H1 (cell line): Measurements from ENCODE around the gene CNBD2. TPM values are rescaled to one million over a fixed set of nuclear protein-coding genes. Genes with fewer than 3 reads are reported as not detected.

Experiments
- CTCF ChIA-PET: fragments of 300-600 bp; sonication (Branson Sonifier 250); formaldehyde crosslinking; loops from one replicate; lab custom pipeline; 2021; ENCODE audit not compliant: partially characterized antibody; lab: Charles Lee
- POLR2A ChIA-PET: fragments of 300-600 bp; sonication (Branson Sonifier 250); formaldehyde crosslinking; loops from one replicate; lab custom pipeline; 2021; ENCODE audit warnings: inconsistent platforms; ENCODE audit not compliant: partially characterized antibody; lab: Charles Lee
- DNase-seq, 2 experiments: peaks; one replicate each; pipeline versions ENCODE4 v3.0.0 to v3.0.0-alpha.2; 2010 to 2022; ENCODE audit warnings: low spot score in 2 of 2, low read depth in 1 of 2, mixed read lengths in 1 of 2
- FAIRE-seq: peaks from 2 replicates; lab custom pipeline; 2011; peaks lifted over from hg19 to GRCh38; lab: Jason Lieb, UNC
- H2AFZ ChIP-seq: 2 replicates; pipeline ENCODE4 v1.8.1; 2012; ENCODE audit warnings: low read length, inconsistent platforms
- H2AK5ac ChIP-seq: 2 replicates; pipeline ENCODE4 v1.6.1; 2013; ENCODE audit warnings: low read depth, low read length
- H2BK120ac ChIP-seq: replicated peaks from 2 replicates; pipeline ENCODE3; 2013; ENCODE audit warnings: low read depth, low read length, inconsistent platforms
- H2BK12ac ChIP-seq: 2 replicates; pipeline ENCODE4 v1.6.1; 2013; ENCODE audit warnings: low read depth, low read length
- H2BK15ac ChIP-seq: 2 replicates; pipeline ENCODE4 v1.6.1; 2013; ENCODE audit warnings: low read length
- H2BK20ac ChIP-seq: 2 replicates; pipeline ENCODE4 v1.6.1; 2013; ENCODE audit warnings: low read length
- H2BK5ac ChIP-seq: 2 replicates; pipeline ENCODE4 v1.6.1; 2013; ENCODE audit warnings: low read depth, low read length
- H3K14ac ChIP-seq: 2 replicates; pipeline ENCODE4 v1.6.1; 2013; ENCODE audit warnings: inconsistent platforms; ENCODE audit not compliant: insufficient read length
- H3K18ac ChIP-seq: 2 replicates; pipeline ENCODE4 v1.6.1; 2013; ENCODE audit warnings: low read length; ENCODE audit errors: extremely low read depth
- H3K23ac ChIP-seq: 2 replicates; pipeline ENCODE4 v1.6.1; 2013; ENCODE audit warnings: inconsistent platforms; ENCODE audit not compliant: insufficient read length
- H3K23me2 ChIP-seq: 2 replicates; pipeline ENCODE4 v1.6.1; 2013; ENCODE audit warnings: low read depth, low read length
- H3K27ac ChIP-seq: 2 replicates; pipeline ENCODE4 v1.6.1; 2011; ENCODE audit warnings: low read depth, low read length, inconsistent platforms
- H3K27me3 ChIP-seq, 4 experiments: replicated peaks in 1 of 4; 1 replicate in 1 of 4; 2 replicates in 3 of 4; pipeline versions ENCODE4 v1.6.1 to v1.8.1; 2011 to 2013; ENCODE audit warnings: low read length in 3 of 4, mild to moderate bottlenecking in 3 of 4, inconsistent platforms in 2 of 4, mixed read lengths in 2 of 4, moderate library complexity in 1 of 4; ENCODE audit not compliant: control insufficient read depth in 3 of 4, insufficient read depth in 3 of 4; ENCODE audit errors: extremely low read depth in 1 of 4
- H3K36me3 ChIP-seq, 4 experiments: 2 replicates each; pipeline versions ENCODE4 v1.6.1 to v1.8.1; 2011 to 2013; ENCODE audit warnings: mild to moderate bottlenecking in 4 of 4, low read length in 3 of 4, moderate library complexity in 2 of 4, control low read depth in 1 of 4, inconsistent platforms in 1 of 4; ENCODE audit not compliant: insufficient read depth in 4 of 4, control insufficient read depth in 2 of 4
- H3K4ac ChIP-seq: replicated peaks from 2 replicates; pipeline ENCODE3; 2013; ENCODE audit warnings: low read length, low read depth, mixed read lengths, inconsistent platforms; ENCODE audit not compliant: insufficient read length
- H3K4me1 ChIP-seq, 4 experiments: replicated peaks in 1 of 4; 1 replicate in 1 of 4; 2 replicates in 3 of 4; pipeline versions ENCODE4 v1.6.1 to v1.8.1; 2011 to 2013; ENCODE audit warnings: low read length in 3 of 4, inconsistent platforms in 2 of 4, mixed read lengths in 1 of 4; ENCODE audit not compliant: insufficient read depth in 4 of 4, control insufficient read depth in 3 of 4
- H3K4me2 ChIP-seq, 2 experiments: 2 replicates each; pipeline versions ENCODE4 v1.6.1 to v1.8.1; 2011 to 2013; ENCODE audit warnings: low read depth in 2 of 2, low read length in 2 of 2, control low read depth in 1 of 2, inconsistent platforms in 1 of 2, mild to moderate bottlenecking in 1 of 2; ENCODE audit not compliant: insufficient read depth in 1 of 2
- H3K4me3 ChIP-seq, 4 experiments: fragments of 200-600, 300-600 bp in 1 of 4; sonication (generic), shearing (Covaris generic), sonication (Bioruptor Twin) in 1 of 4; 2 replicates each; pipeline versions ENCODE4 v1.5.1 to v1.8.1; 2011 to 2016; ENCODE audit warnings: low read length in 4 of 4, low read depth in 3 of 4, control low read depth in 2 of 4, inconsistent platforms in 2 of 4, mild to moderate bottlenecking in 2 of 4, mixed read lengths in 1 of 4, moderate library complexity in 1 of 4; ENCODE audit not compliant: insufficient read depth in 2 of 4; ENCODE audit errors: extremely low read depth in 1 of 4
- H3K56ac ChIP-seq: replicated peaks from 2 replicates; pipeline ENCODE3; 2013; ENCODE audit warnings: low read depth, mild to moderate bottlenecking, mixed read lengths, low read length, inconsistent platforms; ENCODE audit not compliant: insufficient read length
- H3K79me1 ChIP-seq: 2 replicates; pipeline ENCODE4 v1.6.1; 2013; ENCODE audit warnings: low read depth, low read length, control low read depth
- H3K79me2 ChIP-seq, 2 experiments: 2 replicates each; pipeline versions ENCODE4 v1.6.1 to v1.8.1; 2012 to 2013; ENCODE audit warnings: low read length in 2 of 2, mild to moderate bottlenecking in 2 of 2, inconsistent platforms in 1 of 2; ENCODE audit not compliant: insufficient read depth in 2 of 2, control insufficient read depth in 1 of 2
- H3K9ac ChIP-seq, 4 experiments: replicated peaks in 1 of 4; 1 replicate in 1 of 4; 2 replicates in 3 of 4; pipeline versions ENCODE4 v1.6.1 to v1.8.1; 2011 to 2013; ENCODE audit warnings: low read depth in 3 of 4, low read length in 3 of 4, control low read depth in 2 of 4, mild to moderate bottlenecking in 2 of 4, moderate library complexity in 2 of 4, inconsistent platforms in 1 of 4; ENCODE audit errors: extremely low read depth in 1 of 4
- H3K9me3 ChIP-seq, 2 experiments: 2 replicates each; pipeline versions ENCODE4 v1.6.1 to v1.8.1; 2012 to 2013; ENCODE audit warnings: mild to moderate bottlenecking in 2 of 2, moderate library complexity in 2 of 2, control low read depth in 1 of 2, inconsistent platforms in 1 of 2, low read depth in 1 of 2, low read length in 1 of 2, mixed read lengths in 1 of 2; ENCODE audit not compliant: insufficient read depth in 2 of 2
- H4K20me1 ChIP-seq, 2 experiments: replicated peaks in 1 of 2; 2 replicates each; pipeline versions ENCODE3 to v1.8.1; 2011 to 2013; ENCODE audit warnings: inconsistent platforms in 2 of 2, low read length in 2 of 2, mild to moderate bottlenecking in 1 of 2; ENCODE audit not compliant: insufficient read depth in 2 of 2, control insufficient read depth in 1 of 2
- H4K5ac ChIP-seq: 2 replicates; pipeline ENCODE4 v1.6.1; 2013; ENCODE audit warnings: low read length, low read depth, mixed read lengths, inconsistent platforms; ENCODE audit not compliant: insufficient read length
- H4K8ac ChIP-seq: 2 replicates; pipeline ENCODE4 v1.8.0; 2013; ENCODE audit warnings: mild to moderate bottlenecking, moderate library complexity, low read length, inconsistent platforms; ENCODE audit not compliant: insufficient read depth; ENCODE audit errors: extremely low read depth
- H4K91ac ChIP-seq: replicated peaks from 2 replicates; pipeline ENCODE3; 2013; ENCODE audit warnings: low read length, mixed read lengths, inconsistent platforms; ENCODE audit not compliant: insufficient read length
- ASH2L ChIP-seq: fragments of 200-600, 300-600 bp; sonication (generic); IDR thresholded peaks from one replicate; pipeline ENCODE4 v1.7.1; 2017; ENCODE audit warnings: low read length
- BCL11A ChIP-seq, 2 experiments: IDR thresholded peaks; one replicate each; pipeline ENCODE4 v1.6.1; 2011; ENCODE audit warnings: low read depth in 2 of 2, low read length in 2 of 2, mild to moderate bottlenecking in 2 of 2
- CTBP2 ChIP-seq: IDR thresholded peaks from 2 replicates; pipeline ENCODE4 v1.7.0; 2011; ENCODE audit warnings: borderline replicate concordance, mild to moderate bottlenecking, moderate library complexity, mixed read lengths, low read length; ENCODE audit not compliant: insufficient read depth, insufficient read length
- JUN ChIP-seq: IDR thresholded peaks from 2 replicates; pipeline ENCODE4 v1.6.1; 2011; ENCODE audit warnings: low read depth, mild to moderate bottlenecking, improper control_type of control experiment, low read length
- KDM4A ChIP-seq: IDR thresholded peaks from one replicate; pipeline ENCODE4 v1.7.1; 2012; ENCODE audit warnings: low read depth, mild to moderate bottlenecking, moderate library complexity, low read length, inconsistent platforms; ENCODE audit not compliant: severe bottlenecking
- MAX ChIP-seq: IDR thresholded peaks from 2 replicates; pipeline ENCODE4 v1.6.1; 2012; ENCODE audit warnings: inconsistent platforms
- NRF1 ChIP-seq: IDR thresholded peaks from 2 replicates; pipeline ENCODE4 v1.6.1; 2011; ENCODE audit warnings: mild to moderate bottlenecking, low read depth, low read length, improper control_type of control experiment
- PHF8 ChIP-seq: fragments of 200-600 bp; sonication (generic); conservative IDR thresholded peaks from 2 replicates; pipeline ENCODE4 v1.7.1; 2012; ENCODE audit warnings: low read depth, mild to moderate bottlenecking, inconsistent platforms, low read length, moderate library complexity
- SIN3A ChIP-seq, 2 experiments: IDR thresholded peaks in 1 of 2; conservative IDR thresholded peaks in 1 of 2; 2 replicates each; pipeline ENCODE4 v1.6.1; 2011 to 2012; ENCODE audit warnings: low read length in 2 of 2, improper control_type of control experiment in 1 of 2, low read depth in 1 of 2, mild to moderate bottlenecking in 1 of 2
- SIX5 ChIP-seq: IDR thresholded peaks from 2 replicates; pipeline ENCODE4 v1.6.1; 2011; ENCODE audit warnings: mild to moderate bottlenecking, low read depth, low read length
- SP1 ChIP-seq: IDR thresholded peaks from 2 replicates; pipeline ENCODE4 v1.6.1; 2011; ENCODE audit warnings: low read depth, low read length
- YY1 ChIP-seq: IDR thresholded peaks from 2 replicates; pipeline ENCODE4 v1.6.1; 2011; ENCODE audit warnings: low read depth, mild to moderate bottlenecking, low read length
- WGBS, 2 experiments: shearing (Covaris generic) in 1 of 2; methylation state at CpG; one replicate each; pipeline versions ENCODE4 v1.1.6 to v1.1.7; 2013 to 2015; ENCODE audit warnings: low lambda C conversion rate in 2 of 2, mixed read lengths in 2 of 2, inconsistent platforms in 1 of 2, low coverage in 1 of 2, missing lambda C conversion rate in 1 of 2; ENCODE audit not compliant: insufficient replicate concordance in 2 of 2, insufficient coverage in 1 of 2, insufficient read length in 1 of 2; ENCODE audit errors: extremely low coverage in 1 of 2, missing lambda C conversion rate in 1 of 2; 5-methylcytosine and 5-hydroxymethylcytosine counted together
- polyA plus RNA-seq, 7 experiments: library from polyadenylated mRNA; depleted of rRNA in 3 of 7; stranded (reverse) in 5 of 7; unstranded in 2 of 7; fragments of >200 nt in 5 of 7; fragments of 200-250 nt in 2 of 7; gene quantifications; 1 replicate in 5 of 7; 2 replicates in 1 of 7; 4 replicates in 1 of 7; pipeline versions ENCODE4 v1.2.1 to v1.2.3, GENCODE V29; 2011 to 2013; ENCODE audit warnings: missing spikeins in 2 of 7, mixed read lengths in 2 of 7
- total RNA-seq: library from RNA; stranded (reverse); fragmentation: NEBNext Ultra II Directional; extraction: Animal tissue kit (Norgen Biotek cat#: 25700); gene quantifications from 2 replicates; pipeline ENCODE4 v1.2.1, GENCODE V29; 2021
- TF ChIP-seq, protein P1 (sequence below): IDR thresholded peaks from 2 replicates; pipeline ENCODE4 v1.6.1; 2011; ENCODE audit warnings: low read length, improper control_type of control experiment

The CNBD2 gene
- total and polyA plus RNA-seq, 2 of the 8 experiments (the other 6 are each of a cell fraction or from before 2014, with no cell fraction given), result 2.6 to 4.5 TPM

GRCh38 chr20:35968930-35969329 is 540 bp downstream of the CNBD2 start:
- H3K18ac ChIP-seq, result no peak overlapping the region
- H3K9me3 ChIP-seq, result peaks cover 0 to 3% of the 10 kb centered on the region in 2 experiments; a peak in 1 of 4 replicates
- no peak overlapping the region for H2BK20ac ChIP-seq
- FAIRE-seq (no peak), DNase-seq (no peak)
- CTCF ChIA-PET, result interaction anchor here (0.7 to 3.6 kb wide), 6 partner anchors 9 to 170 kb away, joined by 4 to 21 read pairs (median 10); partner anchors contain the start of gene SCAND1
- H4K8ac ChIP-seq, result no peak overlapping the region
- peaks cover 0 to 2% (median 0%) of the 10 kb centered on the region in 4 experiments; a peak in 2 of 7 replicates for H3K4me1 ChIP-seq
- no peak overlapping the region for H3K56ac ChIP-seq
- H3K14ac ChIP-seq, result no peak overlapping the region
- POLR2A ChIA-PET, result interaction anchor here (2.8 kb wide), 1 partner anchor 15 kb away, joined by 11 read pairs; the partner anchor contains the start of gene SCAND1
- no peak overlapping the region for H3K4me3 ChIP-seq
- H3K79me1 ChIP-seq, result no peaks in the 10 kb centered on the region
- no peak overlapping the region for H3K9ac ChIP-seq
- no peaks in the 10 kb centered on the region for H3K36me3 ChIP-seq
- no peak overlapping the region for H2BK12ac ChIP-seq
- no peaks in the 10 kb centered on the region for H3K23me2 ChIP-seq
- H3K27me3 ChIP-seq, result no peaks in the 10 kb centered on the region; a peak in 1 of 7 replicates
- no peak overlapping the region for H2BK120ac ChIP-seq
- no peaks in the 10 kb centered on the region for H3K79me2 ChIP-seq
- no peak overlapping the region for H2BK15ac ChIP-seq
- H3K23ac ChIP-seq, result no peak overlapping the region
- H4K5ac ChIP-seq, result no peak overlapping the region
- H4K20me1 ChIP-seq, result no peaks in the 10 kb centered on the region
- 75% methylated on average over 1 of the region's 1 CpG; no CpG with 5 or more reads in 1 of the 2 experiments for WGBS, 2 experiments
- TF ChIP-seq YY1, result no peak
- no peak for TF ChIP-seq SIX5
- no peak for TF ChIP-seq SP1
- TF ChIP-seq BCL11A (IDR thresholded peaks at IDR 0.05; ENCODE audit: low read depth in 2 of 2, low read length in 2 of 2), result no peak
- TF ChIP-seq KDM4A, result no peak
- TF ChIP-seq, protein P1, sequence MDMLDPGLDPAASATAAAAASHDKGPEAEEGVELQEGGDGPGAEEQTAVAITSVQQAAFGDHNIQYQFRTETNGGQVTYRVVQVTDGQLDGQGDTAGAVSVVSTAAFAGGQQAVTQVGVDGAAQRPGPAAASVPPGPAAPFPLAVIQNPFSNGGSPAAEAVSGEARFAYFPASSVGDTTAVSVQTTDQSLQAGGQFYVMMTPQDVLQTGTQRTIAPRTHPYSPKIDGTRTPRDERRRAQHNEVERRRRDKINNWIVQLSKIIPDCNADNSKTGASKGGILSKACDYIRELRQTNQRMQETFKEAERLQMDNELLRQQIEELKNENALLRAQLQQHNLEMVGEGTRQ, result no peak
- TF ChIP-seq SIN3A (conservative IDR thresholded peaks at IDR 0.05 in 1 of 2, IDR thresholded peaks at IDR 0.05 in 1 of 2; ENCODE audit: low read depth in 1 of 2, low read length in 2 of 2), result no peak
- no peak for TF ChIP-seq MAX
- no peak for TF ChIP-seq PHF8
- no peak for TF ChIP-seq JUN
- no peak for TF ChIP-seq ASH2L
- no peak for TF ChIP-seq NRF1
- no peak for TF ChIP-seq CTBP2
- no peak overlapping the region for H2AK5ac ChIP-seq
- H3K4me2 ChIP-seq, result no peak overlapping the region
- H3K4ac ChIP-seq, result no peak overlapping the region
- H2AFZ ChIP-seq, result peak overlapping the region; percentile 79; the same call in 1 of the 2 replicates
- H2BK5ac ChIP-seq, result no peak overlapping the region
- H4K91ac ChIP-seq, result no peak overlapping the region
- no peak overlapping the region for H3K27ac ChIP-seq
